Lower leg skin (tissue), 3 donors: Measurements from ENCODE around the gene DLGAP1.

Source experiments
- CTCF ChIP-seq, 3 donors: fragments of 450-650 bp; IDR thresholded peaks; one replicate each; pipeline ENCODE4 v1.5.1; 2016; ENCODE audit warnings: antibody characterized with exemption in 3 of 3, mild to moderate bottlenecking in 3 of 3, moderate library complexity in 2 of 3
- POLR2A ChIP-seq, 2 donors: fragments of 450-650 bp; IDR thresholded peaks; one replicate each; pipeline ENCODE4 v1.6.1; 2016 to 2017; ENCODE audit warnings: antibody characterized with exemption in 2 of 2, mild to moderate bottlenecking in 1 of 2, moderate library complexity in 1 of 2

DNA sequence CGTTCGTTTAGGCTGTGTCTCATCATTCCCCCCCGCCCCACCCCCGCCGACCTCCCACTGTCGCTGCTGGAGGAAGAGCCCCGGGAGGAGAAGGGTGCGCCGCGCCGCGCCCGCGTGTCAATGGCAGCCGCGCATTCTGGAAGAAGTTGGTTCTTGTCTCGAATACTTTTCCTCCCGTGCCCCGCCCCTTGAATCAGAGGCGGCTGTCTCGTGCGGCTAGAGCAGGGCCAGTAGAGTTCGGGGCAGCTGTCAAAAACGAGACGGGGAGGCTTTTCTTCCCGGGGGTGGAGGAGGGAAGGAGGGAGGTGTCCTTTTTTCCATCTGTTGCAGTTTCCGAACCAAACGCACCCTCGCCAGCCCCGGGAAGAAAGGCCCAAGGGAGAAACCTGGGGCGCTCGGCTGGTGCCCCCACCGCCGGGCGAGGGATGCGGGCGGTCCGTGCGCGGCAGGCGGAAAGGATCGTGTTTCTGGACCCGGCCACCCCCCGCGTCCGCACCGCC is 1005.5 kb downstream of the DLGAP1 start:
- TF ChIP-seq CTCF (IDR thresholded peaks at IDR 0.05) (no peak), POLR2A (IDR thresholded peaks at IDR 0.05) (no peak)
